Measurements from ENCODE around the gene POLE3. TPM values are rescaled to one million over a fixed set of nuclear protein-coding genes. Genes with fewer than 3 reads are reported as not detected.

POLE3 gene
- total and polyA plus RNA-seq, 7 donors, result 24.9 to 49.2 (median 38.7) TPM

DNA sequence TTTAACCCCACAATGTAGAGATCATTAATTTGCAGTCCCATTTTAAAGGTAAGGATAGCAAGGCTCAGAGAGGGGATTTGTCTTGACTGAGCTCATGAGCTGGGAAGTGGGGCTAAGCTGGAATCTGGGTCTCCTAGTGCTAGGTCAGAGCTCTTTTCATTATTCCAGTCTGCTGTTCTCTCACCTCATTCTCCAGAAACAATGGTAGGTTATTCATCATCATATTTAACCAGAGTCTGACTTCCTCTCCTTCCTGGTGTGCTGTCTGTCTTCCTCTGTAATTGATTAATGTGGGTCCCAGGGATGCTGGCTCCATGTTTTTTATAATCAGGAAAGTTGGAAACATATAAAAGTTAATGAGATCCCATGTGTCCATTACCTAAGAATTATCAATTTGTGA lies 20.7 kb upstream of the POLE3 start:
- H3K9me3 ChIP-seq, result no peaks in the 10 kb centered on the region
- H3K36me3 ChIP-seq, result no peaks in the 10 kb centered on the region
- TF ChIP-seq POLR2A (IDR thresholded peaks at IDR 0.05) (no peak), POLR2AphosphoS5 (IDR thresholded peaks at IDR 0.05) (no peak), EP300 (IDR thresholded peaks at IDR 0.05) (no peak), CTCF (IDR thresholded peaks at IDR 0.05) (no peak)
- intact Hi-C loops (cut with DNase I), result no loop called here
- no peak overlapping the region for H3K27ac ChIP-seq
- H3K4me1 ChIP-seq, result no peaks in the 10 kb centered on the region
- no peak for DNase-seq
- no peaks in the 10 kb centered on the region for H3K27me3 ChIP-seq
- H3K4me3 ChIP-seq, result no peak overlapping the region

DNA sequence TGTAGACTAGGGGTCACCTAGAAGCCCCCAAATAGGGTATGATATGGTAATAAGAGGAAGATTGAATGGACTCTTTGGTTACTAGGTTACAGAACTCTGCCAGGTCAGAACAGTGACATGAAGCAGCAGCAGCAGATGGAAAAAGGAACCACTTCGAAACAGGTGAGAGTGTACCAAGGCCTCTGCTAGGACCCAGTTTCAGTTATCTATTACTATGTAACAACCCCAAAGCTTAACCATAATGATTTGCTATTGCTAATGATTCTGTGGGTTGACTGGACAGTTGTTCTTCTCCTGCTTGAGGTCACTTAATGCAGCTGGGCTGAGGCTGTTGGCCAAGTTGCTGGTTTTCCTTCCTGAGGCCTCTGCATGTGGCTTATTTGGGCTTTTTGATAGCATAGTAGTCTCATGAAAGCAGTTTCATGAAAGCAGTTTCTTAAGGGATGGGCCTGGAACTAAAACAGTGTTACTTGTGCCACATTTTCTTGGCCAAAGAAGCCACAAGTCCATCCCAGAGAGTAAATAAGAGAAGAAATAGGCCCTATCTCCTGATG lies 17.7 kb upstream of the POLE3 start:
- Histone ChIP-seq H3K27me3 (no peaks in the 10 kb centered on the region), H3K9me3 (no peaks in the 10 kb centered on the region), H3K36me3 (no peaks in the 10 kb centered on the region), H3K4me3 (no peak overlapping the region), H3K4me1 (no peaks in the 10 kb centered on the region), H3K27ac (no peak overlapping the region)
- intact Hi-C loops (cut with DNase I), result no loop called here
- no peak for DNase-seq
- TF ChIP-seq CTCF (IDR thresholded peaks at IDR 0.05), result no peak
- no peak for TF ChIP-seq POLR2AphosphoS5 (IDR thresholded peaks at IDR 0.05)
- TF ChIP-seq EP300 (IDR thresholded peaks at IDR 0.05), result no peak
- no peak for TF ChIP-seq POLR2A (IDR thresholded peaks at IDR 0.05)
- WGBS, 2 donors, result 86 to 95% methylated on average over 1 of the region's 1 CpG

GRCh38 chr9:113427629-113428028 lies 17.2 kb upstream of the POLE3 start:
- DNase-seq, result no peak
- Histone ChIP-seq H3K27me3 (no peaks in the 10 kb centered on the region), H3K4me3 (no peak overlapping the region), H3K36me3 (no peaks in the 10 kb centered on the region), H3K4me1 (no peaks in the 10 kb centered on the region), H3K27ac (no peak overlapping the region), H3K9me3 (no peaks in the 10 kb centered on the region)
- TF ChIP-seq POLR2AphosphoS5 (IDR thresholded peaks at IDR 0.05), result no peak
- no peak for TF ChIP-seq CTCF (IDR thresholded peaks at IDR 0.05)
- 89 to 95% methylated on average over 2 of the region's 2 CpGs for WGBS, 2 donors
- intact Hi-C loops (cut with DNase I), result no loop called here

DNA sequence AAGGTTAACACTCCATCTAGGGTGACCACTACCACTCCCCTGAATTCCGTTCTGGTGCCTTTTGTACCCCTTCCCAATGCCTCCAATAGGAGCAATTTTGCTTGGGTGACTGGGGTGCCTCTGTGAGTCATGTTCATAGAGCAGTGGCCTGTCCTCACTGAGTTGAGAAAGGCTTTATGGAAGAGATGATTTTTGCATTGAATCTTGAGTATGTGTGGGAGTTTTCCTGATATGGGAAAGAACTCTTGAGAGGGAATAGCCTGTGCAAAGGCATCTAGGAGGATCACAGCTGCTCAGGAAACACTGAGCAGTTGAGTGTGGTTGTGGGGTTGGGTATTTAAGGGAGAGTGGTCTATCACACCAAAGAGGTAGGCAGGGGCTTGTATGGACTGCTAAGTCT lies 16.2 kb upstream of the POLE3 start:
- Histone ChIP-seq H3K36me3 (no peaks in the 10 kb centered on the region), H3K27me3 (no peaks in the 10 kb centered on the region), H3K4me3 (no peak overlapping the region), H3K4me1 (no peaks in the 10 kb centered on the region), H3K9me3 (no peaks in the 10 kb centered on the region), H3K27ac (no peak overlapping the region)
- intact Hi-C loops (cut with DNase I), result no loop called here
- WGBS, 2 donors, result 73 to 97% methylated on average over 1 of the region's 1 CpG
- DNase-seq, result no peak
- TF ChIP-seq EP300 (IDR thresholded peaks at IDR 0.05) (no peak), POLR2A (IDR thresholded peaks at IDR 0.05) (no peak), POLR2AphosphoS5 (IDR thresholded peaks at IDR 0.05) (no peak), CTCF (IDR thresholded peaks at IDR 0.05) (no peak)

DNA sequence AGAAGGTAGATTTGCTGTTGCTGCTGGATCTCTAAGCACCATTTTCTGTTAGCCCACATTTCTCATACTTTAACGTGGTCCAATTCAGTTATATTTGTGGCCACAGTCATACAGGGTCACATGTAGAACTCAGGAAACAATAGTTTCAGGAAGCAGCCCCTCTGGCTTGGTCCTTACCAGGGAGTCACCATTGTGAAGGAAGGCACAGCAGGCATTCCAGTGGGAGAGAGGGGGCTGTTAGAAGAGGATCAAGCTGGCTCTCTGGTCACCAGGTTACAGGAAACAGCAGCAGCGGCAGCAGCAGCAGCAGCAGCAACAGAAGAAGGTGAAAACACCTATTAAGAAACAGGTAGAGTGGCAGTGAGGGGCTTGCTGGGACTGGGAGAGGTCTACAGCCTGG lies 14.6 kb upstream of the POLE3 start:
- intact Hi-C loops (cut with DNase I), result no loop called here
- 39 to 73% methylated on average over 2 of the region's 2 CpGs for WGBS, 2 donors
- H3K27me3 ChIP-seq, result no peaks in the 10 kb centered on the region
- no peak for TF ChIP-seq EP300 (IDR thresholded peaks at IDR 0.05)
- no peak for TF ChIP-seq CTCF (IDR thresholded peaks at IDR 0.05)
- TF ChIP-seq POLR2AphosphoS5 (IDR thresholded peaks at IDR 0.05), result no peak
- TF ChIP-seq POLR2A (IDR thresholded peaks at IDR 0.05), result no peak
- no peak for DNase-seq
- no peaks in the 10 kb centered on the region for H3K4me1 ChIP-seq
- H3K9me3 ChIP-seq, result no peaks in the 10 kb centered on the region
- H3K27ac ChIP-seq, result no peak overlapping the region
- no peak overlapping the region for H3K4me3 ChIP-seq
- no peaks in the 10 kb centered on the region for H3K36me3 ChIP-seq

All from sigmoid colon (tissue), 7 donors.